Activated CD4-positive, alpha-beta T cell treated with anti-CD3 and anti-CD28 coated beads, Interleukin-2, amount 10 ng/mL, durations not matched to agents 24 days and 14 days (primary cell): ENCODE measurements around the gene CES5A. TPM values are rescaled to one million over a fixed set of nuclear protein-coding genes. Genes with fewer than 3 reads are reported as not detected.
"Not testable (repeated sequence)": the region's sequence is repeated elsewhere in the genome, so short reads cannot be mapped to it uniquely, and the experiment has no call there.

Source experiments
- DNase-seq: peaks from one replicate; pipeline ENCODE4 v3.0.0; 2022
- H3K27ac Mint-ChIP-seq: one replicate; pipeline ENCODE4 v1.8.0; 2022; ENCODE audit warnings: mild to moderate bottlenecking, mixed read lengths
- H3K27me3 Mint-ChIP-seq: one replicate; pipeline ENCODE4 v1.8.0; 2022; ENCODE audit warnings: mixed read lengths
- H3K36me3 Mint-ChIP-seq: one replicate; pipeline ENCODE4 v1.8.0; 2022; ENCODE audit warnings: low read depth, mild to moderate bottlenecking, mixed read lengths
- H3K4me1 Mint-ChIP-seq: one replicate; pipeline ENCODE4 v1.8.0; 2021; ENCODE audit warnings: mixed read lengths
- H3K4me3 Mint-ChIP-seq: one replicate; pipeline ENCODE4 v1.8.0; 2022; ENCODE audit warnings: mild to moderate bottlenecking, moderate library complexity, mixed read lengths
- H3K9me3 Mint-ChIP-seq: one replicate; pipeline ENCODE4 v1.8.0; 2021; ENCODE audit warnings: mixed read lengths
- intact Hi-C: fragments of 100-400 bp; cut with micrococcal nuclease; formaldehyde crosslinking; loops from one replicate; pipeline ENCODE4 v1.15.1; 2023
- total RNA-seq: library from RNA; stranded (reverse); gene quantifications from 2 replicates; pipeline ENCODE4 v1.2.3, GENCODE V29; 2022

Gene CES5A
- total RNA-seq, 1 donor from 2014 or later: not detected

- Mint-ChIP-seq H3K4me1 (no peaks in the 10 kb centered on the region), H3K36me3 (no peaks in the 10 kb centered on the region), H3K9me3 (no peaks in the 10 kb centered on the region), H3K27ac (no peak overlapping the region), H3K27me3 (peaks cover 1% of the 10 kb centered on the region), H3K4me3 (no peak overlapping the region)
- no peak for DNase-seq
- intact Hi-C loops: no loop called here
Observed at GRCh38 chr16:55812951-55813350, 62.2 kb downstream of the CES5A start.

GRCh38 chr16:55811811-55812210 lies 63.4 kb downstream of the CES5A start:
- Mint-ChIP-seq H3K9me3 (no peaks in the 10 kb centered on the region), H3K4me3 (no peak overlapping the region), H3K27ac (no peak overlapping the region), H3K27me3 (peaks cover 1% of the 10 kb centered on the region), H3K4me1 (no peaks in the 10 kb centered on the region), H3K36me3 (no peaks in the 10 kb centered on the region)
- intact Hi-C loops: no loop called here
- DNase-seq: no peak

DNA sequence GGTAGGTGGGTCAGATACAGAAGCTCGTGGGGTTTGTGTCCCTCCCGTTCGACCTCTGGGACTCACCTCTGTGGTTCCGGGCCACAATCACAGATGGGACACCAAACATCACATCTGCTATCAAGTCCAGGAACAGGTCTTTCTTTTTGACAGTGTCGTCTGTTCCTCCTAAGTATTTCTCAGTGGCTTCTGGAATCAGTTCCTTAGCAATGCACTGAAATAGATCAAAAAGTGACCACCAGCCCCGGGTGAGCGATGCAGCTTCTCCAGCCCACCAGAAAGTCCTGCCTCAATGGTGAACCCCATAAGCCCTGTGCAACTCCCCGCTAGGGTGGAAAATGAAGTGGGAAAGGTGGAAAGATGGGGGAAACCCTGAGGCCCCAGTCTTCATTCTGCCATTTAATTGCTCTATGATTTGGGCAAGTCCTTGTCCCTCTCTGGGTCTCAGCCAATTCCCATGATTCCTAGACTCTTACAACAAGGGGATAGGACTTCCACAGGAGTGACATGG lies 64.7 kb downstream of the CES5A start:
- no peaks in the 10 kb centered on the region for H3K4me1 Mint-ChIP-seq
- no peak for DNase-seq
- no peaks in the 10 kb centered on the region for H3K27me3 Mint-ChIP-seq
- H3K4me3 Mint-ChIP-seq: no peak overlapping the region
- no peak overlapping the region for H3K27ac Mint-ChIP-seq
- intact Hi-C loops: no loop called here
- no peaks in the 10 kb centered on the region for H3K9me3 Mint-ChIP-seq
- no peaks in the 10 kb centered on the region for H3K36me3 Mint-ChIP-seq

DNA sequence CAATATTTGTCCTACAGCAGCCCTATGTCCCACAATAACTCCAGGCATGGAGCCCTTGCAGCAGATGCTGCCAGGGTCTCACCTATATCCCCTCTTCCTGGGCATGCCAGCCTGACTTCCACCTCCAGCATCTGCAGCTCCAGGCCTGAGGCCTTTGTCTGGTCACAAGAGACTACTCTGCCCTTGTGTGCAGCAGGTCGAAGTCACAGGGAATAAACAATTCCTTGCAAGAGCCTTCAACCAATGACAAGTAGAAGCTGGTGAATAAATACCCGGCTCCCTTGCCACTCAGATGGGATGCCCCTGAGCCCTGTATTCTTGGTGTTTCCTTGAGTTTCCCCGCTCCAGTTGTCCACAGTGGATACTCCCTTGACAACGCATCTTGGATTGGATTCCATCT lies 65.3 kb downstream of the CES5A start:
- intact Hi-C loops: no loop called here
- Mint-ChIP-seq H3K9me3 (no peaks in the 10 kb centered on the region), H3K4me3 (no peak overlapping the region), H3K4me1 (no peaks in the 10 kb centered on the region), H3K27me3 (no peaks in the 10 kb centered on the region), H3K27ac (no peak overlapping the region), H3K36me3 (no peaks in the 10 kb centered on the region)
- DNase-seq: no peak

DNA sequence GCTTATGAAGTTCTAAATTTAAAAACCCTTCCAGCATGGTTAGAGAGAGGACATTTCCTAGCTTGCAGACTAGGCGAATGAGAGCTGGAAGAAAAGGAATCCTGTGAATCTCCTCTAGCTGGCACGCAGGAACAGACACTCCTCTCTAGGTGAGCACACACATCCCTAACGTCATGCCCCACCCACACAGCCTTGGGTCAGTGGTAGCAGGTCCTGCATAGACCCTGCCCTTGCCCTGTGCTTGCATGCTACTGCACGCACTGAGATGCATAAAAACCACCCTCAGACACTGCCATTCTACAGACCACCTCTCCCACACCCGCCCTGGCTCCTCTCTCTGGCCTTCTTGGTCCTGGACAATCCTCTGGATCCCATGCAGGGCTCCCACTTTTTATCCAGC lies 65.8 kb downstream of the CES5A start:
- no peaks in the 10 kb centered on the region for H3K4me1 Mint-ChIP-seq
- H3K36me3 Mint-ChIP-seq: no peaks in the 10 kb centered on the region
- no peaks in the 10 kb centered on the region for H3K9me3 Mint-ChIP-seq
- intact Hi-C loops: no loop called here
- no peak for DNase-seq
- no peaks in the 10 kb centered on the region for H3K27me3 Mint-ChIP-seq
- H3K4me3 Mint-ChIP-seq: no peak overlapping the region
- H3K27ac Mint-ChIP-seq: no peak overlapping the region

DNA sequence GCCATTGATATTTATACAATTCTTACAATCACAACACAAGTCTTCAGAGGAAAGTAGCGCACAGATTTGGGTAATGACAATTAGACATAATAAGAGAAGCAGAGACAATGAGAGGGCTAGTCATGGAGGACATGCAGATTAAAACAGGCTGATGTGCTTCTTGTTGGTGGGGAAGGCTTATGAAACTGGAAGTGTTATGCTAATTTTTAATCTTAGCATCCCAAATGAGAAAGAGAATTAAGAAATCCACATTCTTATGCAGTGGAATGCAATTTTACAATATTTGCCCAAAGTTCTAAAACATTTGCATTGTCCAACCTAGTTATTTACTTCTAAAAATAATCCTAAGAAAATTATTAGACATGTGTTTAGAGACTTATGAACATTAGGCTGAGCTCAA lies 66.9 kb downstream of the CES5A start:
- H3K9me3 Mint-ChIP-seq, H3K4me3 Mint-ChIP-seq, H3K4me1 Mint-ChIP-seq, intact Hi-C loops, H3K27me3 Mint-ChIP-seq, H3K27ac Mint-ChIP-seq, H3K36me3 Mint-ChIP-seq, DNase-seq: not testable (repeated sequence)

DNA sequence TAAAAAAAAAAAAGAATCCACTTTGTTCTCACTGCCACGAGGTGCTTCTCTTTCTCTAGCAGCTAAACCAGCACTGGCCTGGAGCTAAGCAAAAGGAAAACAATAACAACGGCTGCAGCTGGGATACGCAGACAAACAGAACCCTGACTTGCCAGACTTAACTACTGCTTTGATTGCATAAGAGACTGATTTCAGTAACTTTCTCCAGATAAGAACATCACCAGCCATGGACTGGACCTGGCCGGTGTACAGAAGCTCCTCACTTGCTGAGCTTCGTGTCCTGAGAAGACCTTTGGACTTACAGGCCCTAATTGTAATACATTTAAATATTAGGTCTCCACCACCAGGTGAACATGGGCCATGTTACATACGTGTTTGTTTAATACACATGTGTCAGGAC lies 70.1 kb downstream of the CES5A start:
- H3K4me3 Mint-ChIP-seq, intact Hi-C loops, H3K36me3 Mint-ChIP-seq, H3K27ac Mint-ChIP-seq, DNase-seq, H3K4me1 Mint-ChIP-seq, H3K9me3 Mint-ChIP-seq, H3K27me3 Mint-ChIP-seq: not testable (repeated sequence)

DNA sequence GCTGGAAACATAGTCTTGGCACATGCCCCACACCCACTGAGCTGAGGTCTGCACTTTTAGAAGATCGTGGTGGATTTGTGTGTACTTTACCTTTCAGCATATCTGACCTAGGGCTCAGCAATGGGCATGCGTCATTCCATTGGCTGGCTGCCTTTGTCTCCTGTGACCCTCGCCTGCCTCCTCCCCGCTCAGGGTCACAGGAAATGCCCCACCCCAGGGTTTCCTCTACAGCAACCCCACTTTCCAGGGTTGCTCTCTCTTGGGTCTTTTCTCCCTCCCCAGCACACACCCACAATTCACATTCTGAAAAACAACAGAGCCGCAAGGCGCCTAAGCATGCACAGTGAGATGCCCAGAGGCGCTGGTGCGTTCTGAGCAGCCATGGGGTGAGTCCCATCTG lies 71.5 kb downstream of the CES5A start:
- H3K9me3 Mint-ChIP-seq, intact Hi-C loops, H3K36me3 Mint-ChIP-seq, DNase-seq, H3K4me1 Mint-ChIP-seq, H3K27ac Mint-ChIP-seq, H3K4me3 Mint-ChIP-seq, H3K27me3 Mint-ChIP-seq: not testable (repeated sequence)

Other genes starting within 250 kb of the CES5A start
- gene SLC6A2, start 219.4 kb downstream of the CES5A start, total RNA-seq: not detected in 2 replicates
- gene CES1, start 42.3 kb downstream of the CES5A start, total RNA-seq: not detected in 2 replicates